HG02852 (cell line): ENCODE measurements around the gene BTG2.

Source experiments
- ATAC-seq: cut with Tn5 transposase; IDR thresholded peaks from one replicate; pipeline ENCODE4 v1.9.1; 2021; ENCODE audit warnings: mild to moderate bottlenecking, moderate library complexity; ENCODE audit not compliant: unreplicated experiment

The BTG2 gene

DNA sequence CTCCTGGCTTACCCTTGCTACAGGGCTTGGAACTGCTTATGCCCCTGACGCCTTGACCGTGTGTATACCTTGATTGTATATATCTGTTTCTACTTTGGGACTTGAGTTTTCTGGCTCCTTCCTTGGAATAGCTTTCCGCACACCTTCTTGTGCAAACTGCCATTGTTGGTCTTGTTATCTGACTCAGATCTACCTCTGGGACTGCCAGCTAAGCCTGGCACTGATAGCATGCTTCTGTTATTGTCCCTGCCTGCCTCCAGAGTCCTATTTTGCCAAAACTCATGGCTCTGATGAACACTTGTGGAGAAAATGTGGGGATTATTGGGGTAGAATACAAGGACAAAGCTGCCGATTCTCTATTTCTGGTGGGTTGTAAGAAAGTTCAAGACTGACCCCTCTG lies 30.2 kb downstream of the BTG2 start:
- ATAC-seq: no peak

DNA sequence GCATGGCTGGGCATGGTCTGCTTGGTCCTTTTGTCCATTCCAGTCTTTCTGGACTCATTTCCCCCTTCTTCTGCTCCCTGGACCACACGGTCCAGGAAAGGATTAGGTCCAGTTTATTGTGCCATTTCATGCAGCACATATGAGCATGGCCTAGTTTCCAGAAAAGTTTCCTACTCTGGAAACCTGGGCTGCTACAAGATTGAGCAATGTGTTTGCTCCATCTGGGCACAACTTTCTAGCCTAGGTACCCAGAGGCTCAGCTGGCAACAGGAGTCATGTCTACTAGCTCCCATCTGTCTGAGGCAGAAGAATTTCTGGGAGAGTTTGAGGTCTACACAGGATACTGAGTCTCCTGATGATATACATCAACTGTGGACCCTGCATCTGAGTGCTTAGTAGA lies 30.8 kb downstream of the BTG2 start:
- ATAC-seq: no peak

GRCh38 chr1:203338335-203339036 lies 33.2 kb downstream of the BTG2 start:
- no peak for ATAC-seq

- ATAC-seq: no peak
Measured at GRCh38 chr1:203340112-203340790, 34.9 kb downstream of the BTG2 start.

DNA sequence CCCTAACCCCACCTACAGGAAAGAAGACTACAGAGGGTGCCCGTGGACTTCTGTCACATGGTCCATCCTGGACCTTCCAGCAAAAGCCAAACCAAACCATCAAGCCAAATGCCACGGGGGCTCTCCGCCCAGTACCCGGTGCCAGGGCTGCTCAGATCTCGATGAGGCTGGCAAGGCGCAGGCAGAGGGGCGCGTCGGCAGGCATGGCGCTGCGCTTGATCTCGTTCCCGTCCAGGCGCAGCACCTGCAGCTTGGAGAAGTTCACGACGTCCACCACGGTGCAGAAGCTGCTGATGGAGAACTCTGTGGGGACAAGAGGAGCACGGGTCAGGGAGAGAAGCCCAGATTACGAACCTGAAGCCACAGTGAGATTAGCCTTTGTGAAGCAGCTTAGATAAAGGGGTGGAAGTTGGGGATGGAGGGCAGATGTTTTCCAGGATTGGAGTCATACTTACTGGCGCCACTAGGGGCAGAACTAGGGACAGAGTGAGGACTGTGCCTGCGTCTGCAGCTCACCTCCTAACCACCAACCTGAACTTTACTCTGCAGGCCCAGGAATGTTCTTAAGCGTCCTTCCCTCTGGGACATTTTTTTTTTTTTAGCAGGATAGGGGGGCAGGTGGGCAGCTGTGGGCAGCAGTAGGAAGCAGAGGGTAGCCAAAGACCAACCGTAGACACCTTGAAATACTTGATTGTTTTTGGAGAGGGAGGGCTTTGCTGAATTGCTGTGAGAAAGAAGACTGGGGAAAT lies 37.0 kb downstream of the BTG2 start:
- no peak for ATAC-seq

DNA sequence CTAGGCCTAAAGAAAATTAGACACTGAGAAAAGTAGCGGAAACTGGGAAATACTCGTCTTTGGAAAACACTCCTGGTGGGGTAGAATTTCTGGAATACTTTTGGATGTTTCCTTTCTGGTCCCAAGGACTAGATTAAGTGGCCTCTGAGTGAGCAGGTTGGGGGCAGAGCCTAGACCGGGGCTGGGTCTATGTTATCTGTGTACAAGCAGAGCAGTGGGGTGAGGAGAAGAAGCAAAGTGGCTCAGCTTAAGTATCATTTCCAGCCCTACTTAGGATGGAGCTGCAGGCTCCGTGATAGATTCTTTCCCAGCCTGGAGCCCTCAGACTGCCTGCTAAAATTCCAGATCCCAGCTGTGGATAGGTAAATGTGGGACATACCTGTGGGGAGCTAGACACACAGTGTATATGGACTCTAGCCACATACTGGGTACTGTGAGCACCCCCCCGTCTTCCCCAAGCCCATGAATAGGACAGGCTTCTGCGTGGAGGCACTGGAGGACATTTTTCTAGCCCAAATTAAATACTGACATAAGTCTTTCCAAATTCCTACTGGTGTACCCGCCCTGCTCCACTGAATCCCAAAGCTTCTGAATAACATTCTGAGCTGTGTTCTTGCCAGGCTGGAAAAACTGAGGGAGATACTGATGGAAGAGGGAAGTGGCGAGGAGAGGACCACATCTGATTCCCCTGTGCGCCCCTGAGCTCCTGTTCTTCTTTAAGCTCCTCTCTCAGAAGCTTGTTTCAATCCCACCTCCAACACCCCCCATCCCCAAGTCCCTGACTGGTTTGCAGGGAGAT lies 38.8 kb downstream of the BTG2 start:
- ATAC-seq: no peak

DNA sequence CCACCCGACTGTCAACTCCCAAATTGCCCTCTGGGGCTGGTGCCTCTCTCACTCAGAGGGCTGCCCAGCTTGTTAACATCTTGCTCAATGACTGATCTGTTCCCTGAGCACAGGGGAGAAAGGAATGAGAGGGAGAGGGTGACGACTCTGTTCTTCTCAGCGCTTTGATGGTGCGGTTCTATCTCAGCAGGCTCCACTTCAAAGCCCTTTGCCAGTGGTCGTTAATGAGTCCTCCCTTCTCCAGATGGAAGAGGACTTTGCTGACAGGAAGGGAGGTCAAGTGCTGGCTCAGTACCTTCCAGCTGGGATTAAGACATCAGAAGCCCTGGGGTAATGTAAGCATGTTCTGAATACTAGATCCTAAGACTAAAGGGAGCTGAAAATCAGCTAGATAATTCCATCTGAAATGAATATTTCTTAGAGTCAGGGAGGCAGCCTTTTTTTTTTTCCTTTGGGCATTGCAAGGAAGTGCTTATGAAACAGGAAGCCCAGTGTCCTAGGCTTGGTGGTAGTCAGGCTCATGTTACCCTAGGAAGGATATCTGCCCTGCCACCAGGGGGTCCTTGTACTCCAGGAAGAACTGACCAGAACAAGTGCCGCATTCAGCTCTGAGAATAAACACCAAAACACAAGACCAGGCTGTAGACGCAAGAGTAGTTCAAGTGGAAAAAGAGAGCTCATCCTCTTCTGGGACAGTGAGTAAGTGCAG lies 40.9 kb downstream of the BTG2 start:
- no peak for ATAC-seq

DNA sequence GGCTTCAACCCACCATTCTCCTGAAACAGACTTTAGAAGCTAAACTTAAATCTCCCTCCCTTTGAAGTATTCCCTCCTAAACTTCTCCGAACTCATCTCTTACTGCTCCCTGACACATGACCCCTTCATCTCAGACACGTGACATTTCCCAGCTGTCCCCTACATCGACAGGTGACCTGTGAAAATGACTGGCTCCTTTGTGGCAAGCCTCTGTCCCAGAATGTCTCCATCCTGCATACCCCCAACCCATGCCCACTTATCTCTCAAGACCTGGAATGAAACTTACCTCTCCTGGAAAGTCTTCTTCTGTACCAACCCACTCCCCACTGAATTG lies 41.4 kb downstream of the BTG2 start:
- no peak for ATAC-seq

GRCh38 chr1:203349166-203349565 lies 43.8 kb downstream of the BTG2 start:
- ATAC-seq: no peak

GRCh38 chr1:203349773-203350524 lies 44.6 kb downstream of the BTG2 start:
- ATAC-seq: no peak

DNA sequence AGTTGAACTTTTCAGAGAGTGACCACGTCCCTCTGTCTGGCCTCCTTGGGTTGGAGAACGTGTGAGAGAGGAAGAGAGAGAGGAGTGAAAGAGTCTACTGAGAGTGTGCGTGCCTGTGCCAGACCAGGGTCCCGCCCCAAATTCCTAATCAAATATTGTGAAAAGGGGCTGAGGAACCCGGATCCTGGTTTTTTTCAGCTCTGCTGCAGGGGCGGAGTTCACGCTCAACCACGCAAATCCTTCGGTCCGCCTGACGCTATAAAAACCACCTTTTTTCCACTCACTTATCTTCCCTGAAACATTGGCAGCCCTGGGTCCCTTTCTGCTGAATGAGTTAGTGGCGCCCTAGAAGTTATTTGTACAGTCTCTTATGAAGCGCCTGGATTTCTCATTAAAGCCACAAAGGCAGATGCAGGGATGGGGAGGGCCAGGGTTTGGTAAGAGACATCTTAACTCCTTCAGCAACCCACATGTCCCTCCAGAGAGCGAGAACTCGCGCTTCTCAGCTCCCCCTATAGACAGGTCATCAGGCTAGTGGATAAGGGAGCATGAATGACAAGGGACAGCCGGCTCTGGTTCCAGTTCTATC lies 45.8 kb downstream of the BTG2 start, which contains the start of gene FMOD:
Gene FMOD, minus strand, starts transcription at position 86 of the 589 bp plus-strand sequence. CDS start 2,852 bp downstream, outside the sequence.
- ATAC-seq: no peak

DNA sequence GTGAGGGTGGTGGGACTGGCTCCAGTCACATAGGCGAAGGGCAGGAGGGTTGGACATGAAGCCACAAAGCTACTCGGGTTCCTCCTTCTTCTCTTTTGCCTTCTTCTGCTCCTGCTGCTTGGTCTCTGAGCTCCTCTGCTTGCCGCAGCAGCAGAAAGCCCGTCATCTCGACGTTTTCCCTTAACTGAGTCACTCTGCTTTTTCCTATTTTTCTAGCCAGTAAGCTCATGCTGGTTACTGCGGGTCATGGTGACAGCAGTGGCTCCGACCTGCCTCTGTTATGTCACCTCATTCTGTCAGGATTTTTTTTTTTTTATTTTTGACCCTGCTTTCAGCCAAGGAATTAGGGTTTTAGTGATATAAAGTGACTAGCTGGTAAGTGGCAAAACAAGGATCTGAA lies 48.2 kb downstream of the BTG2 start:
- ATAC-seq: no peak

DNA sequence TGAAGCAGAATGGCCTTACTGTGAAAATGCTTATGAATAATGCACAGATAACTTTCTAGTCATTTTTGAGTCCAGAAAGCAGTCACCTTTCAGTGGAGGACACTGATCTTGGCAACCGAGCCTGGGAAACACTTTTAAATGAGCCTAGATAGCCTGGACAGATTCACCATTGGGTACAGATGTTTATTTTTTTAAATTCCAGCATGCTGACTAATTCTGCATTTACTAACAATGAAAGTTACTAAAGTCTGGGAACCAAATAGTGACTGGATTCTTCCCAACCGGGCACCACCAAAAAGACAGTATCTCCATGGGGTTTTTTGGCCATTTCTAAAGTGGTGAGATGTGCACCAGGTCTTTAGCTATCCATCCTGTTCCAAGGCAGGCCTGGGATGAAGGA lies 48.9 kb downstream of the BTG2 start:
- no peak for ATAC-seq

- no peak for ATAC-seq
Measured at GRCh38 chr1:203359010-203359571, 53.8 kb downstream of the BTG2 start.
